Endodermal cell (in vitro differentiated cells): Measurements from ENCODE around the gene PSENEN. TPM values are rescaled to one million over a fixed set of nuclear protein-coding genes. Genes with fewer than 3 reads are reported as not detected.
A peak's percentile ranks its signal among the peaks of the same experiment; 100 is the strongest.

Source experiments
- DNase-seq: peaks from one replicate; pipeline ENCODE4 v3.0.0-alpha.2; 2017
- H3K27ac ChIP-seq: 2 replicates; pipeline ENCODE4 v1.5.1; 2013; ENCODE audit warnings: mild to moderate bottlenecking, low read depth, low read length, moderate library complexity
- H3K27me3 ChIP-seq: 2 replicates; pipeline ENCODE4 v1.6.1; 2013; ENCODE audit warnings: mild to moderate bottlenecking, low read length, moderate library complexity; ENCODE audit not compliant: insufficient read depth, control insufficient read depth, poor library complexity, severe bottlenecking
- H3K36me3 ChIP-seq: 2 replicates; pipeline ENCODE4 v1.7.0; 2013; ENCODE audit warnings: mild to moderate bottlenecking, low read length, moderate library complexity; ENCODE audit not compliant: control insufficient read depth, insufficient read depth
- H3K4me1 ChIP-seq: one replicate; pipeline ENCODE4 v1.7.0; 2013; ENCODE audit warnings: low read length; ENCODE audit not compliant: control insufficient read depth, insufficient read depth
- H3K4me3 ChIP-seq: 2 replicates; pipeline ENCODE4 v1.5.1; 2013; ENCODE audit warnings: mild to moderate bottlenecking, low read length, moderate library complexity
- H3K9ac ChIP-seq: 2 replicates; pipeline ENCODE4 v1.6.1; 2013; ENCODE audit warnings: mild to moderate bottlenecking, low read length, moderate library complexity; ENCODE audit not compliant: poor library complexity, severe bottlenecking; ENCODE audit errors: extremely low read depth
- H3K9me3 ChIP-seq: 2 replicates; pipeline ENCODE4 v1.6.1; 2013; ENCODE audit warnings: mild to moderate bottlenecking, low read length, moderate library complexity; ENCODE audit not compliant: control insufficient read depth
- H3K27ac Mint-ChIP-seq: 2 replicates; pipeline ENCODE4 v1.8.0; 2020; ENCODE audit warnings: mixed read lengths
- H3K27me3 Mint-ChIP-seq: 2 replicates; pipeline ENCODE4 v1.8.0; 2021; ENCODE audit warnings: mild to moderate bottlenecking, mixed read lengths; ENCODE audit not compliant: insufficient read depth
- H3K36me3 Mint-ChIP-seq: 2 replicates; pipeline ENCODE4 v1.8.0; 2020; ENCODE audit warnings: low read depth, mixed read lengths
- H3K4me1 Mint-ChIP-seq: 2 replicates; pipeline ENCODE4 v1.8.0; 2020; ENCODE audit warnings: mixed read lengths
- H3K4me3 Mint-ChIP-seq: 2 replicates; pipeline ENCODE4 v1.8.0; 2020; ENCODE audit warnings: mild to moderate bottlenecking, moderate library complexity, mixed read lengths
- H3K9me3 Mint-ChIP-seq: 2 replicates; pipeline ENCODE4 v1.8.0; 2020; ENCODE audit warnings: mild to moderate bottlenecking, mixed read lengths
- WGBS, 2 experiments: methylation state at CpG; one replicate each; pipeline versions ENCODE4 v1.1.5 to v1.1.7; 2013; ENCODE audit warnings: missing lambda C conversion rate in 2 of 2, mixed read lengths in 1 of 2; ENCODE audit not compliant: insufficient coverage in 1 of 2, insufficient read length in 1 of 2; 5-methylcytosine and 5-hydroxymethylcytosine counted together
- total RNA-seq, 2 donors: library from RNA; stranded (reverse); fragmentation: NEBNext Ultra II Directional in 1 of 2; extraction: Animal tissue kit (Norgen Biotek cat#: 25700) in 1 of 2; gene quantifications; 2 replicates in 1 of 2; 3 replicates in 1 of 2; pipeline ENCODE4 v1.2.1, GENCODE V29; 2021
- TF ChIP-seq, protein P1 (sequence below): fragments of 200-600 bp; sonication (generic); conservative IDR thresholded peaks from 2 replicates; pipeline ENCODE4 v1.5.0; 2021; ENCODE audit warnings: antibody characterized with exemption, mild to moderate bottlenecking

PSENEN gene
- total RNA-seq, 2 donors from 2014 or later = 101 to 109 TPM

DNA sequence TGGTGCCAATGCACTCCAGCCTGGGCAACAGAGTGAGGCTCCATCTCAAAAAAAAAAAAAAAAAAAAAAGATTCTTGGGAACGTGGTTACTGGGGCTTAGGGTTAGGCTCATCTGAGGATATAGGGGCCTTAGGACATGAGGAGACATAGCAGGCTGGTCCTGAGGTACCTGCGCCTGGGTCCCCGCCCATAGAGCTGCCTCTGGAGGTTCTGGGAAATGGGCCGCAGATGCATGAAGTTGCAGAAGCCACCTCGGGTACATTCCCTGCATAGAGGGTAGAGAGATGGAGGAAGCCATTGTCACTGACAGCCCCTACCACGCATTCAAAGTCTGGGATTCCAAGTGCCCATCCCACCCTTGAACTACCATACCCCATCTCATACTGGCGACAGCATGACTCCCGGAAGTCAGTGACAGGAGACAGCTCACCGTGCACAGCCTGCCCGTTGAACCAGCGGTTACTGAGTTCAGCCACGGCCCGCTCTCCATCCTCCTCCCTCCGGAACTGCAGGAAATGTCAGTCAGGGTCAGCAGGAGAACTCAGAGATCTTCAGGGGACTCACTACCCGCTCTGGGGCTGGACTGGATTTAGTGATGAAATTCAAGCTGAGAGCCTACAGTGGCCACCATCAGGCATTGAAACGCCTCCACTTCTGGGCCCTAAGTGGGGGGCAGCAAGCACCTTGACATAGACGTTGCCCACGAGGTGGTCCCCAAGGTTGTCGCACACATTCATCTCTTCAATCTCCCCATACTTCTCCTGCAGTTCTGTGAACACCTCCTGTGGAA, 1.6 kb upstream of the PSENEN start:
- H3K9me3 ChIP-seq = no peaks in the 10 kb centered on the region
- no peaks in the 10 kb centered on the region for H3K4me1 ChIP-seq
- peaks cover 9% of the 10 kb centered on the region for H3K36me3 ChIP-seq
- H3K9ac ChIP-seq = no peak overlapping the region
- no peak overlapping the region for H3K27ac ChIP-seq
- Mint-ChIP-seq H3K4me3 (peak overlapping the region; percentile 82), H3K36me3 (peaks cover 9% of the 10 kb centered on the region), H3K27ac (peak overlapping the region; percentile 100), H3K9me3 (no peaks in the 10 kb centered on the region), H3K4me1 (peaks cover 7% of the 10 kb centered on the region), H3K27me3 (no peaks in the 10 kb centered on the region)
- TF ChIP-seq, protein P1, sequence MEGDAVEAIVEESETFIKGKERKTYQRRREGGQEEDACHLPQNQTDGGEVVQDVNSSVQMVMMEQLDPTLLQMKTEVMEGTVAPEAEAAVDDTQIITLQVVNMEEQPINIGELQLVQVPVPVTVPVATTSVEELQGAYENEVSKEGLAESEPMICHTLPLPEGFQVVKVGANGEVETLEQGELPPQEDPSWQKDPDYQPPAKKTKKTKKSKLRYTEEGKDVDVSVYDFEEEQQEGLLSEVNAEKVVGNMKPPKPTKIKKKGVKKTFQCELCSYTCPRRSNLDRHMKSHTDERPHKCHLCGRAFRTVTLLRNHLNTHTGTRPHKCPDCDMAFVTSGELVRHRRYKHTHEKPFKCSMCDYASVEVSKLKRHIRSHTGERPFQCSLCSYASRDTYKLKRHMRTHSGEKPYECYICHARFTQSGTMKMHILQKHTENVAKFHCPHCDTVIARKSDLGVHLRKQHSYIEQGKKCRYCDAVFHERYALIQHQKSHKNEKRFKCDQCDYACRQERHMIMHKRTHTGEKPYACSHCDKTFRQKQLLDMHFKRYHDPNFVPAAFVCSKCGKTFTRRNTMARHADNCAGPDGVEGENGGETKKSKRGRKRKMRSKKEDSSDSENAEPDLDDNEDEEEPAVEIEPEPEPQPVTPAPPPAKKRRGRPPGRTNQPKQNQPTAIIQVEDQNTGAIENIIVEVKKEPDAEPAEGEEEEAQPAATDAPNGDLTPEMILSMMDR = no peak
- H3K4me3 ChIP-seq = peak overlapping the region; percentile 98
- DNase-seq = no peak
- WGBS, 2 experiments = 93% methylated on average over 16 to 19 of the region's 19 CpGs
- H3K27me3 ChIP-seq = no peaks in the 10 kb centered on the region

DNA sequence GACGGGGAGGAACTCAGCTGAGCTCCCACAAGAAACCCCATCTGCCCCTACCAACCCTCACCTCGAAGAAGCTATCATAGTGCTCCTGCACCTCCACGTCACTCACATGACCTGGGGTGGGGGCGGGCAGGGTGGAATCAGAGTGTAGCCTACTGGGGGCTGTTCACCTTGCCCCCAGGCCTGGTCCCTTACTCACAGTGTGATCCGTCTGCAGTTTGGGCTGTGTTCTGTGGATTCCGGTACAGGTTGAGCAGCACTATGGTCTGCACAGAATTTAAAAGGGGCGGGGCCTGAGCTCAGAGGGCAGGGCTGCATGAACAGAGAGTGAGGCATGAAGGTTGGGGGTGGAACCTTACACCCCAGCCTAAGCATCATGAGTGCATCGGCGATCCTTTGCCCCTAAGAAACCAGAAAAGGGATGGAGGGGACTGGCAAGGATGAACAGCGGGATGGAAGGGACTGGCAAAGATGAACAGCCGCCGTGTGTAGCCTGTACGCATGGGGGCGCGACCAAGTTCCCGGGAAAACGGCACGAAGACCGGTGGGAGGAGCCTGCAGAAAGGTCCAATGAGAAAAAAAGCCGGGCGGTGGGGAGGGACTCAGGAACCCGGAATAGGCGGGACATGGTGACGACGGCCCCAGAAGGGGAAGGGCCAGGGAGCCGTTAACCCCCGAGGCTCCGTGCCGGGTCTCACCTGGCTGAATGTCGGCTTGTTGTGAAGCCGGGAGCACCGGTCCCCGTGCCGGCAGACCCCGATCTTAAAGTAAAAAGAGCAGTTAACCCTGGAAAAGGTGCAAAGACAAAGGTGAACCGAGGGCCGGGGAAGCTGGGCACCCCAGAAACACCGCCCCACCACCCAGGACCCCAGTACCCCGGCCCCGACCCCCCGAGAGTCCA, 772 bp upstream of the PSENEN start:
- Histone ChIP-seq H3K27me3 (no peaks in the 10 kb centered on the region), H3K4me1 (no peaks in the 10 kb centered on the region), H3K9ac (peak overlapping the region; percentile 99), H3K27ac (peak overlapping the region; percentile 99), H3K9me3 (no peaks in the 10 kb centered on the region), H3K4me3 (peak overlapping the region; percentile 98), H3K36me3 (peaks cover 3% of the 10 kb centered on the region)
- no peaks in the 10 kb centered on the region for H3K27me3 Mint-ChIP-seq
- H3K27ac Mint-ChIP-seq = peak overlapping the region; percentile 100
- 6 to 10% methylated on average over 30 to 41 of the region's 41 CpGs for WGBS, 2 experiments
- peaks cover 10% of the 10 kb centered on the region for H3K4me1 Mint-ChIP-seq
- TF ChIP-seq, protein P1 = peak; percentile 65
- H3K36me3 Mint-ChIP-seq = peaks cover 9% of the 10 kb centered on the region
- H3K4me3 Mint-ChIP-seq = peak overlapping the region; percentile 82
- no peaks in the 10 kb centered on the region for H3K9me3 Mint-ChIP-seq
- peak; percentile 98 for DNase-seq

DNA sequence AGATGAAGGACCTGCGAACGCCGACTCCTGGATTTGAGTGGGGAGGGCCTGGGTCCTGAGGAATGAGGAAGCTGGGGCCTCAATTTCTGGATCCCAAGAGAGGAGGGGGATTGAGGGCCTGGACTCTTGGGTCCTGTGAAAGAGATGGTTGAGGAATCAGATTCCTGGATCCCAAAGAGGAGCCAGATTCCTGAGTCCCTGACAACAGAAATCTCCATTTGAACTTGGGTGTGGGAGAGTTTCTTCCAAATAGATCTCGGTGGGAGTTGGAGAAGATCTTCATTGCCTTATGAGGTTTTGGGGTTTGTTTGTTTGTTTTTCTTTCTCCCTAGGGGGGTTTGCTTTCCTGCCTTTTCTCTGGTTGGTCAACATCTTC, 624 bp downstream of the PSENEN start:
- Histone ChIP-seq H3K9ac (peak overlapping the region; percentile 99), H3K4me1 (no peaks in the 10 kb centered on the region), H3K9me3 (no peaks in the 10 kb centered on the region), H3K4me3 (peak overlapping the region; percentile 98), H3K36me3 (peaks cover 3% of the 10 kb centered on the region), H3K27ac (no peak overlapping the region), H3K27me3 (no peaks in the 10 kb centered on the region)
- no peak for DNase-seq
- peak overlapping the region; percentile 82 for H3K4me3 Mint-ChIP-seq
- H3K9me3 Mint-ChIP-seq = no peaks in the 10 kb centered on the region
- H3K27ac Mint-ChIP-seq = peak overlapping the region; percentile 100
- peaks cover 10% of the 10 kb centered on the region for H3K4me1 Mint-ChIP-seq
- TF ChIP-seq, protein P1 = no peak
- peaks cover 9% of the 10 kb centered on the region for H3K36me3 Mint-ChIP-seq
- H3K27me3 Mint-ChIP-seq = no peaks in the 10 kb centered on the region
- 4 to 24% methylated on average over 3 to 4 of the region's 4 CpGs for WGBS, 2 experiments
